SK-N-SH treated with all-trans-retinoic acid at 6 μM for 48 hours (cell line): Measurements from ENCODE around the gene TMEM35A.

Experiments used
- ZC3H10 ChIP-seq: fragments of 250-450 bp; sonication (Bioruptor Pico); IDR thresholded peaks from 2 replicates; pipeline ENCODE4 v1.5.1; 2021; ENCODE audit warnings: mild to moderate bottlenecking, moderate library complexity
- ZNF70 ChIP-seq: fragments of 450-650 bp; formaldehyde crosslinking; IDR thresholded peaks from 2 replicates; pipeline ENCODE4 v1.5.0; 2020; ENCODE audit warnings: mild to moderate bottlenecking, moderate library complexity

DNA sequence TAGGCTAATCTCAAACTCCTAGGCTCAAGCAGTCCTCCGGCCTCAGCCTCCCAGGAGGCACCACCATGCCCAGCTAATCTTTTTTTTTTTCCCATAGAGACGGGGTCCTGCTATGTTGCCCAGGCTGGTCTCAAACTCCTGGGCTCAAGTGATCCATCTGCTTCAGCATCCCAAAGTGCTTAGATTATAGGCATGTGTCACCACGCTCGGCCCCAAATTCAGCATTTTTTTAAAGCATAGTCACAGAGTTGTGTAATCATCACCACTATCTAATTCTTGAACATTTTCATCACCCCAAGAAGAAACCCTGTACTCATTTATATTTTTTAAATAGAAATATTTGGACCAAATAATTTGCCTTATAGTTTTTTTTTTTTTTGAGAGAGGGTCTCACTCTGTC lies 29.6 kb downstream of the TMEM35A start:
- TF ChIP-seq ZNF70: no peak
- TF ChIP-seq ZC3H10 (CRISPR knock-in tag): no peak
